SU-DHL-6 (cell line): ENCODE data around the gene CACNA2D4.
A peak's percentile ranks its signal among the peaks of the same experiment; 100 is the strongest.

ENCODE experiments used
- H2AFZ ChIP-seq: fragments of 200-600 bp; sonication (generic); 2 replicates; pipeline ENCODE4 v1.6.1; 2014; ENCODE audit warnings: low read depth, mild to moderate bottlenecking, moderate library complexity, mixed read lengths, antibody characterized with exemption, low read length; ENCODE audit not compliant: severe bottlenecking
- H3F3A ChIP-seq: fragments of 200-600 bp; shearing (Covaris generic); 2 replicates; pipeline ENCODE4 v1.6.0; 2016; ENCODE audit warnings: antibody characterized with exemption, mild to moderate bottlenecking; ENCODE audit not compliant: insufficient read depth
- H3K27ac ChIP-seq: fragments of 200-600 bp; sonication (generic); 2 replicates; pipeline ENCODE4 v1.5.1; 2016; ENCODE audit warnings: low read depth, mild to moderate bottlenecking, low read length, moderate library complexity, mixed read lengths
- H3K27me3 ChIP-seq: fragments of 200-600 bp; sonication (generic), shearing (Covaris generic); 2 replicates; pipeline ENCODE4 v1.6.0; 2014; ENCODE audit warnings: mild to moderate bottlenecking, low read length
- H3K36me3 ChIP-seq: fragments of 200-600 bp; sonication (generic); 2 replicates; pipeline ENCODE4 v1.6.1; 2014; ENCODE audit warnings: mild to moderate bottlenecking, low read length, mixed read lengths
- H3K4me2 ChIP-seq: fragments of 300-600, 200-600 bp; shearing (Covaris generic), sonication (generic); 2 replicates; pipeline ENCODE4 v1.6.0; 2014; ENCODE audit warnings: low read length, low read depth, mild to moderate bottlenecking; ENCODE audit not compliant: poor library complexity, severe bottlenecking
- H3K4me3 ChIP-seq: fragments of 200-600 bp; sonication (generic); 2 replicates; pipeline ENCODE4 v1.5.1; 2014; ENCODE audit warnings: antibody characterized with exemption, low read length, mild to moderate bottlenecking, mixed read lengths; ENCODE audit not compliant: insufficient read depth, poor library complexity, severe bottlenecking
- H3K79me2 ChIP-seq: fragments of 200-600 bp; sonication (generic); 2 replicates; pipeline ENCODE4 v1.6.1; 2014; ENCODE audit warnings: mild to moderate bottlenecking, low read length, moderate library complexity; ENCODE audit not compliant: insufficient read depth
- H3K9ac ChIP-seq: fragments of 200-600 bp; sonication (generic); 2 replicates; pipeline ENCODE4 v1.7.0; 2014; ENCODE audit warnings: mild to moderate bottlenecking, low read length
- H3K9me2 ChIP-seq: fragments of 200-600 bp; sonication (generic); replicated peaks from 2 replicates; pipeline ENCODE4 v1.6.1; 2014; ENCODE audit warnings: low read length; ENCODE audit not compliant: insufficient read depth
- H3K9me3 ChIP-seq: fragments of 200-600 bp; sonication (generic); 2 replicates; pipeline ENCODE4 v1.6.1; 2014; ENCODE audit warnings: low read length, mixed read lengths; ENCODE audit not compliant: insufficient read depth
- H4K20me1 ChIP-seq: fragments of 200-600 bp; sonication (generic); 2 replicates; pipeline ENCODE4 v1.6.1; 2014; ENCODE audit warnings: low read depth, mild to moderate bottlenecking, antibody characterized with exemption, low read length, moderate library complexity, mixed read lengths
- EZH2phosphoT487 ChIP-seq: fragments of 200-600 bp; sonication (generic), shearing (Covaris generic); conservative IDR thresholded peaks from 2 replicates; pipeline ENCODE4 v1.6.1; 2018; ENCODE audit warnings: mild to moderate bottlenecking, antibody characterized with exemption, low read length, moderate library complexity, mixed read lengths
- TF ChIP-seq, protein P1 (sequence below): fragments of 200-600 bp; sonication (generic); IDR thresholded peaks from one replicate; pipeline ENCODE4 v1.5.1; 2017; ENCODE audit warnings: antibody characterized with exemption, mild to moderate bottlenecking, low read length, moderate library complexity; ENCODE audit not compliant: insufficient read depth, poor library complexity, severe bottlenecking

Gene CACNA2D4

GRCh38 chr12:1796515-1797010, 121.9 kb downstream of the CACNA2D4 start:
- H3K9me3 ChIP-seq: no peaks in the 10 kb centered on the region
- H3K9me2 ChIP-seq: no peaks in the 10 kb centered on the region
- no peak for TF ChIP-seq EZH2phosphoT487
- TF ChIP-seq, protein P1, sequence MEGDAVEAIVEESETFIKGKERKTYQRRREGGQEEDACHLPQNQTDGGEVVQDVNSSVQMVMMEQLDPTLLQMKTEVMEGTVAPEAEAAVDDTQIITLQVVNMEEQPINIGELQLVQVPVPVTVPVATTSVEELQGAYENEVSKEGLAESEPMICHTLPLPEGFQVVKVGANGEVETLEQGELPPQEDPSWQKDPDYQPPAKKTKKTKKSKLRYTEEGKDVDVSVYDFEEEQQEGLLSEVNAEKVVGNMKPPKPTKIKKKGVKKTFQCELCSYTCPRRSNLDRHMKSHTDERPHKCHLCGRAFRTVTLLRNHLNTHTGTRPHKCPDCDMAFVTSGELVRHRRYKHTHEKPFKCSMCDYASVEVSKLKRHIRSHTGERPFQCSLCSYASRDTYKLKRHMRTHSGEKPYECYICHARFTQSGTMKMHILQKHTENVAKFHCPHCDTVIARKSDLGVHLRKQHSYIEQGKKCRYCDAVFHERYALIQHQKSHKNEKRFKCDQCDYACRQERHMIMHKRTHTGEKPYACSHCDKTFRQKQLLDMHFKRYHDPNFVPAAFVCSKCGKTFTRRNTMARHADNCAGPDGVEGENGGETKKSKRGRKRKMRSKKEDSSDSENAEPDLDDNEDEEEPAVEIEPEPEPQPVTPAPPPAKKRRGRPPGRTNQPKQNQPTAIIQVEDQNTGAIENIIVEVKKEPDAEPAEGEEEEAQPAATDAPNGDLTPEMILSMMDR: no peak
- peak overlapping the region; percentile 79 for H2AFZ ChIP-seq
- no peaks in the 10 kb centered on the region for H3K79me2 ChIP-seq
- no peaks in the 10 kb centered on the region for H3K36me3 ChIP-seq
- 0 out of 2 replicates have a peak overlapping the region, but pooled peaks have one; percentile 19 for H3K27ac ChIP-seq
- H4K20me1 ChIP-seq: no peaks in the 10 kb centered on the region
- H3K9ac ChIP-seq: peak overlapping the region; percentile 69
- peak overlapping the region; percentile 67 for H3K4me2 ChIP-seq
- H3K4me3 ChIP-seq: peak overlapping the region; percentile 51
- H3K27me3 ChIP-seq: no peaks in the 10 kb centered on the region
- H3F3A ChIP-seq: no peaks in the 10 kb centered on the region

- Histone ChIP-seq H3K9me3 (no peaks in the 10 kb centered on the region), H3K4me3 (peak overlapping the region; percentile 51), H3K36me3 (no peaks in the 10 kb centered on the region), H2AFZ (peak overlapping the region; percentile 79), H3K27ac (0 out of 2 replicates have a peak overlapping the region, but pooled peaks have one; percentile 19), H4K20me1 (no peaks in the 10 kb centered on the region), H3K27me3 (no peaks in the 10 kb centered on the region), H3K79me2 (no peaks in the 10 kb centered on the region), H3F3A (0 out of 2 replicates have a peak, but pooled peaks cover under 1% of the 10 kb centered on the region), H3K4me2 (peak overlapping the region; percentile 67), H3K9me2 (no peaks in the 10 kb centered on the region), H3K9ac (peak overlapping the region; percentile 69)
- TF ChIP-seq, protein P1: peak; percentile 79
- no peak for TF ChIP-seq EZH2phosphoT487
Observed at GRCh38 chr12:1795785-1796514, 122.5 kb downstream of the CACNA2D4 start.

DNA sequence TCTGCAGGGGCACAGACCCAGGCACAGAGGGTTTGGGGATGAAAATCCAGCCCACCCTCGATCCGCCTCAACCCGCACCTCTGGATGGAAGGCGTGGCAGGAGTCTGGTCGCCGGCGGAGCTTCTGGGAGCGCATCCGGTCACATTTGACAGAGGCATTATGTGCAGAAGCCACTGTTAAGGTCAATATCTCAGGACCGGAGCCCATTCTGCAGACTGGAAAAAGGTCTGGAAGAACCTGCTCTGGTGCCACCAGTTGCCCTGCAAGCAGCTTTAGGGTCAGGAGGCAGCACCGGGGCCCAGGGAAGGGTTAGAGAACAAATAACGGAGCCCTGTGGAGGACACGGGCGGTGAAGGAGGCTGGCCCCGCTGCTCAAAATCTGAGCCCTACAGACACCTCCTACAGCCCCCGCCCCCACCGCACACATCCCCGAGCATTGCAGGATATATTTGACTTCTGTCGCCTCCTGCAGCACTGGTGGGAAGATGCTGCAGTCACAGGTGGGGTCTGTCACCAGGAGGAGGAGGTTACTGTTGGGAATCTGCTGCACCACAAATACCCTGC, 123.1 kb downstream of the CACNA2D4 start:
- no peak overlapping the region for H3K27ac ChIP-seq
- no peak overlapping the region for H2AFZ ChIP-seq
- peaks cover 7% of the 10 kb centered on the region; the same call in 1 of the 2 replicates for H3F3A ChIP-seq
- TF ChIP-seq, protein P1: no peak
- TF ChIP-seq EZH2phosphoT487: no peak
- no peaks in the 10 kb centered on the region for H4K20me1 ChIP-seq
- H3K4me3 ChIP-seq: no peak overlapping the region
- no peaks in the 10 kb centered on the region for H3K27me3 ChIP-seq
- H3K9ac ChIP-seq: no peak overlapping the region
- no peak overlapping the region for H3K4me2 ChIP-seq
- H3K9me2 ChIP-seq: no peaks in the 10 kb centered on the region
- H3K9me3 ChIP-seq: no peaks in the 10 kb centered on the region
- H3K79me2 ChIP-seq: no peaks in the 10 kb centered on the region
- H3K36me3 ChIP-seq: no peaks in the 10 kb centered on the region
